Activated T-helper 17 cell treated with anti-CD3 and anti-CD28 coated beads, Interleukin-2, amount 50 U/mL, for 72 hours (primary cell): ENCODE results near the gene LGR4. TPM values are rescaled to one million over a fixed set of nuclear protein-coding genes. Genes with fewer than 3 reads are reported as not detected.

Source experiments
- ATAC-seq: fragments of 150-1000 bp; cut with Tn5 transposase; replicated peaks from 2 replicates; pipeline ENCODE4 v1.10.0; 2021; ENCODE audit warnings: mild to moderate bottlenecking, moderate library complexity
- H3K27ac Mint-ChIP-seq: one replicate; pipeline ENCODE4 v1.8.0; 2022; ENCODE audit warnings: mixed read lengths
- H3K27me3 Mint-ChIP-seq: one replicate; pipeline ENCODE4 v1.8.0; 2022; ENCODE audit warnings: mixed read lengths
- H3K36me3 Mint-ChIP-seq: one replicate; pipeline ENCODE4 v1.8.0; 2022; ENCODE audit warnings: low read depth, mild to moderate bottlenecking, mixed read lengths
- H3K4me1 Mint-ChIP-seq: one replicate; pipeline ENCODE4 v1.8.0; 2022; ENCODE audit warnings: mixed read lengths
- H3K4me3 Mint-ChIP-seq: one replicate; pipeline ENCODE4 v1.8.0; 2022; ENCODE audit warnings: mild to moderate bottlenecking, mixed read lengths
- H3K9me3 Mint-ChIP-seq: one replicate; pipeline ENCODE4 v1.8.0; 2022; ENCODE audit warnings: mixed read lengths
- total RNA-seq, 2 donors: library from RNA; stranded (reverse); gene quantifications; one replicate each; pipeline ENCODE4 v1.2.3, GENCODE V29; 2022

The LGR4 gene
- total RNA-seq, 2 donors from 2014 or later, result 0.24 to 1.4 TPM

- Mint-ChIP-seq H3K4me1 (peaks cover 5% of the 10 kb centered on the region), H3K9me3 (no peaks in the 10 kb centered on the region), H3K4me3 (peak overlapping the region; percentile 61), H3K36me3 (no peaks in the 10 kb centered on the region), H3K27me3 (peaks cover 15% of the 10 kb centered on the region), H3K27ac (no peak overlapping the region)
- ATAC-seq, result no peak
Observed at GRCh38 chr11:27470826-27471588, 1.6 kb downstream of the LGR4 start.

DNA sequence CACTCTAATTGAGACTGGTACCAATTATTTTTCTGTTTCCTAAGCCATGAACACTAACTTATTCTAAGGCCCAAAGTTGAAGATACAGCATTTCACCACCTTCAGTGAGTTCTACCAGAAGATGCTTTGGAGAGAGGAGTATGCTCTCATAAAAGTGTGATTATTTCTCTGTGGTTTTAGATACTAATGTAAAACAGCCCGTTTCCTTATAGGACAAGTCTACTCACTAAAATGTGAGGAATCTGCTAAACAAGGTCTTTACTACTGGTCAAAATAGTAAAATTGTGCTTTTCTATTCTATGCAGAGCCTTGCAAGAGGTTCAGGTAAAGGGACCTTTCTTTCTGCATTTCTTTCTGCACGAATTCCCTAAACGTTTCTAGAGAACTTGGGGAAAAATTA lies 2.4 kb downstream of the LGR4 start:
- Mint-ChIP-seq H3K36me3 (no peaks in the 10 kb centered on the region), H3K27me3 (peaks cover 15% of the 10 kb centered on the region), H3K9me3 (no peaks in the 10 kb centered on the region), H3K4me3 (no peak overlapping the region), H3K4me1 (peaks cover 5% of the 10 kb centered on the region), H3K27ac (no peak overlapping the region)
- ATAC-seq, result no peak

DNA sequence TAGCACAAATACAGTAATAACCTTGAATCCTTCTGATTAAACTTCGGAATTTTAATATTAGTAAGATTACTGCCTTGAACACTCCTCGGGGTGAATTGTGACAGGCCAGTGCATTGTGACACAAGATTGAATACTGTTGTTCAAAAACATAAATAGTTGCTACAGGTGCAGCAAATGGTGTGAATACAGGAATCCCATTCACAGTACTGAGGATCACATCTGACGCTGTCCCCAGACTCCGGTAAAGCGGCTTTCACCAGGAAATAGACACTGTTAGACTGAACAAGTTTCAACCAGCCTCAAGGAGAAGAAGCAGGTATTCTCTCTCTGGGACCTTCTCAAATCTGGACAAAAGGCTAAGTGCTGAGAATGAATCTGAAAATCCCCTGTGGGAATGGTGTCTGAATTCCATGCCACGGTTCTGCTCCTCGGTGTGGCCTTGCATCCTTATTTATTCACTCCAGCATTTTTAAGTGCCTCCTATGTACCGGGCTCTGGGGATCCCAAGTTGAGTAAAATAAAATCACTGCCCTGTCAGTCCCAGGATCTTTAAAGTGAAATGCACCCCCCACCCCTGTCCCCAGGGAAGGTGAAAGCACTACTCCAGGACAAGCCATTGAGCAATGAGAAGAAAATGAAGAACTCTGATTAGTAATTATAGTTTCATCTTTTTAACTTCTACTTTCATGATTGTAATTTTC lies 3.4 kb downstream of the LGR4 start:
- H3K4me3 Mint-ChIP-seq, result no peak overlapping the region
- peaks cover 15% of the 10 kb centered on the region for H3K27me3 Mint-ChIP-seq
- no peaks in the 10 kb centered on the region for H3K36me3 Mint-ChIP-seq
- H3K4me1 Mint-ChIP-seq, result peaks cover 5% of the 10 kb centered on the region
- no peak overlapping the region for H3K27ac Mint-ChIP-seq
- no peak for ATAC-seq
- no peaks in the 10 kb centered on the region for H3K9me3 Mint-ChIP-seq

DNA sequence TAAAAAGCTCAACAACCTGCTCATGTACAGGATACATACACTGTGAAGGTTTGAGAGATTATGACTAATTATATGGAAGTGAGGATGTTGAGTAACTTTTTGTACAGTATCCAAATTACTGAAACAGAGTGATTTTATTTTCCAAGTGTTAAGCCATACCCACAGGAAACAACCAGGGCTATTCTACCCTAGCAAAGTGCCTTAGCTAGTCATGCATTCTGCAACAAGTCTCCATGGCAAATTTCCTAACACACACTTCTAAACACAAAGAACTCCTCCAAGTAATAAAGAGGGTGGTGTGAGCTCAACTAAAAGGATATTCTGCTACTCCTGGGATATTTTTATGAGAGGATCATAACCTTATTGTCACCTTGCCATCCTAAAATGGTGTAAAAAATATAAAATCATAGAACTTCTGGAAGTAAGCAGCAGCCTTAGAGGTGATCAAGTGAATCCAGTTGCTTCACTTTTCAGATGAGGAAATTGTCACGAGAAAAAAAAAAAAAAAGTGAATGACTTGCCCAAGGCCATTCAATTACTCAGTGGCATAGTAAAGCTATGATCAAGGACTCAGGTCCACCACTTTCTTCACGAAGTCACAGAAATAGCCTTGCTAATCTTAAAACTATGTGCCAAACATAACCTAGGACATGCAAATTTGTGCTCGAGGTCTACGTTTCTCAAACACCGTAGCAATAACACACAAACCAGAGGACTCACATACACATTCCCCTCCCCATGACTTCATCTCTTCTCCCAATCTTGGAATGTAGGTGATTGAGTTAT lies 4.2 kb downstream of the LGR4 start:
- Mint-ChIP-seq H3K9me3 (no peaks in the 10 kb centered on the region), H3K27ac (no peak overlapping the region), H3K27me3 (peaks cover 15% of the 10 kb centered on the region), H3K4me3 (no peak overlapping the region), H3K4me1 (peaks cover 5% of the 10 kb centered on the region), H3K36me3 (no peaks in the 10 kb centered on the region)
- no peak for ATAC-seq

DNA sequence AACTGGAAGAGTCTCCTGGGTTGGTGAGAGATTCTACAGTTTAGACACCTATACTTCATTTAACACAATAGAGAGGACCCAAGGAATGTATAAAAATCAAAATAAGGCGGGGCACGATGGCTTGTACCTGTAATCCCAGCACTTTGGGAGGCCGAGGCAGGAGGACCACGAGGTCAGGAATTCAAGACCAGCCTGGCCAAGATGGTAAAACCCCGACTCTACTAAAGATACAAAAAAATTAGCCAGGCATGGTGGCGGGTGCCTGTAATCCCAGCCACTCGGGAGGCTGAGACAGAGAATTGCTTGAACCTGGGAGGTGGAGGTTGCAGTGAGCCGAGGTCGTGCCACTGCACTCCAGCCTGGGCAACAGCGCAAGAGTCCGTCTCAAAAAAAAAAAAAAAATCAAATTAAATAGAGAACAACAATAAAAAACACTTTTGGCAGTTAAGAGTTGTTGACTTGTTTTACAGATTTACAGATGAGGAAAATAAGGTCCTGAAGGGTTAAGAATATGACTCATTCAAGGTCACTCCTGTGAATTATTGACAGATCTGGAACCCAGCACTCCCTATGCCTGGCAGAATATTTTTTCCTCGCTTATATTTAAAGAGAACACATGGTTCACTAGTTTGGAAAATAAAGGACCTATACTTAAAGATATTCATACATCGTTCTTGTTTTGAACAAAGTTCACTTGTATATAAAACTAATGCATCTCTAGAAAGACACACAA lies 5.2 kb downstream of the LGR4 start:
- Mint-ChIP-seq H3K4me1 (no peaks in the 10 kb centered on the region), H3K9me3 (no peaks in the 10 kb centered on the region), H3K4me3 (no peak overlapping the region), H3K36me3 (no peaks in the 10 kb centered on the region), H3K27me3 (peaks cover 14% of the 10 kb centered on the region), H3K27ac (no peak overlapping the region)
- no peak for ATAC-seq

DNA sequence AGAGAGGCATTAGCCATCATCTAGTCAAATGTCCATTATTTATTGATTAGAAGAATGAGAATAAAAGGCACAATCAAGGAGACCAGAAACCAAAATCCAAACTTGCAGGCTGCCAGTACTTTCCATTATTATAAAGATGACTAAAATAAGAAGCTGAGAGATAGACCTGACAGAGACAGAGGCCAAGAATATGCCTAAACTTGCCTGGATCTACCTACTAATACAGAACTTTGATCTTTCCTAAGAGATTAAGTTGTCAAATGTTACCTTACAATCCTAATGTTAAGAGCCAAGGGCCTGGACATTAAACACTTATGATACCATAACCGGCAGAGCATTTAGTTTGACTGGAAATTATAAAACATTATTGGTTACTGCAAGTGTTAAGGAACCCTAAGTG lies 6.2 kb downstream of the LGR4 start:
- H3K4me3 Mint-ChIP-seq, result no peak overlapping the region
- H3K27ac Mint-ChIP-seq, result no peak overlapping the region
- no peak for ATAC-seq
- no peaks in the 10 kb centered on the region for H3K36me3 Mint-ChIP-seq
- H3K4me1 Mint-ChIP-seq, result no peaks in the 10 kb centered on the region
- H3K9me3 Mint-ChIP-seq, result no peaks in the 10 kb centered on the region
- peaks cover 14% of the 10 kb centered on the region for H3K27me3 Mint-ChIP-seq

- Mint-ChIP-seq H3K9me3 (no peaks in the 10 kb centered on the region), H3K36me3 (no peaks in the 10 kb centered on the region), H3K27ac (no peak overlapping the region), H3K4me1 (no peaks in the 10 kb centered on the region), H3K27me3 (peaks cover 9% of the 10 kb centered on the region), H3K4me3 (no peak overlapping the region)
- ATAC-seq, result no peak
Observed at GRCh38 chr11:27465629-27466028, 7.0 kb downstream of the LGR4 start.

DNA sequence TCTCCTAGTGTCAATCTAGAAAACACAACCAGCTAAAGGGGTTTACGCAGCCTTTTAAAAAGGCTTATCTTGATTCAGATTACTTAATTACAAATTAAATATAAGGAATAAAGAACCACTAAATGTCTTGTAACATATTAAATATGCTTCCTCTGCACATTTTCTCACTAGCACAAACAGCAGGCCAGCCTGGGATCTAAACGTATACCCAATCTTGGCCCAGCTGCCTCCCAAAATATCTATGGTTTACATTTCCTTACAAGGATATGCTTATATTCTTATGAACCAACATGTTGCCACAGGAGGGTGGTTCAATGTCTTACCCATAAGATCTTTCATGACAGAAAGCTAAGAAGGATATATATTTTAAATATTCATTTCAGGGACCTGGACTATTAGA lies 7.7 kb downstream of the LGR4 start:
- no peaks in the 10 kb centered on the region for H3K9me3 Mint-ChIP-seq
- H3K27ac Mint-ChIP-seq, result no peak overlapping the region
- ATAC-seq, result no peak
- no peaks in the 10 kb centered on the region for H3K36me3 Mint-ChIP-seq
- no peaks in the 10 kb centered on the region for H3K4me1 Mint-ChIP-seq
- H3K27me3 Mint-ChIP-seq, result peaks cover 7% of the 10 kb centered on the region
- H3K4me3 Mint-ChIP-seq, result no peak overlapping the region

DNA sequence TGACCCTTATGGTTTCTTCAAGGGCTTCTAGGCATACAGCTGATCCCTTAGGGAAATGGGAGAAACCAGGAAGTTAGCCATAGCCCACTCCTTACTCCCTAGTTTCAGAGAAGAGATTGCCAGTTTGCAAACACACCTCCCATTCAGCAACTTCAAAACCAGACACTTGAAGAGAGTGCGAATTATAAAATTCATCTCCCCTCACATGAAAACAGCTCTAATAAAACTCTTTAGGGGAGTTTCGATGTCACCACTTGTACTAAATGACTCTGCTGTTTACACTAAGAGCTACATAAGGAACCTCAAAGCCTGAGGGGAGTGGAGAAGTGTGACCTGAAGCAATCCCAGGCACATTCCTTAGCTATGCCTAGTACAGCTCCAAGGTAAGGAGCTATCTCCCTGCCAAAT lies 8.3 kb downstream of the LGR4 start:
- H3K4me3 Mint-ChIP-seq, result no peak overlapping the region
- no peaks in the 10 kb centered on the region for H3K4me1 Mint-ChIP-seq
- H3K27me3 Mint-ChIP-seq, result peaks cover 7% of the 10 kb centered on the region
- ATAC-seq, result no peak
- no peak overlapping the region for H3K27ac Mint-ChIP-seq
- H3K9me3 Mint-ChIP-seq, result no peaks in the 10 kb centered on the region
- H3K36me3 Mint-ChIP-seq, result no peaks in the 10 kb centered on the region

- Mint-ChIP-seq H3K4me1 (no peaks in the 10 kb centered on the region), H3K27me3 (peaks cover 7% of the 10 kb centered on the region), H3K4me3 (no peak overlapping the region), H3K27ac (no peak overlapping the region), H3K36me3 (no peaks in the 10 kb centered on the region), H3K9me3 (no peaks in the 10 kb centered on the region)
- ATAC-seq, result no peak
Observed at GRCh38 chr11:27462543-27462942, 10.0 kb downstream of the LGR4 start.

DNA sequence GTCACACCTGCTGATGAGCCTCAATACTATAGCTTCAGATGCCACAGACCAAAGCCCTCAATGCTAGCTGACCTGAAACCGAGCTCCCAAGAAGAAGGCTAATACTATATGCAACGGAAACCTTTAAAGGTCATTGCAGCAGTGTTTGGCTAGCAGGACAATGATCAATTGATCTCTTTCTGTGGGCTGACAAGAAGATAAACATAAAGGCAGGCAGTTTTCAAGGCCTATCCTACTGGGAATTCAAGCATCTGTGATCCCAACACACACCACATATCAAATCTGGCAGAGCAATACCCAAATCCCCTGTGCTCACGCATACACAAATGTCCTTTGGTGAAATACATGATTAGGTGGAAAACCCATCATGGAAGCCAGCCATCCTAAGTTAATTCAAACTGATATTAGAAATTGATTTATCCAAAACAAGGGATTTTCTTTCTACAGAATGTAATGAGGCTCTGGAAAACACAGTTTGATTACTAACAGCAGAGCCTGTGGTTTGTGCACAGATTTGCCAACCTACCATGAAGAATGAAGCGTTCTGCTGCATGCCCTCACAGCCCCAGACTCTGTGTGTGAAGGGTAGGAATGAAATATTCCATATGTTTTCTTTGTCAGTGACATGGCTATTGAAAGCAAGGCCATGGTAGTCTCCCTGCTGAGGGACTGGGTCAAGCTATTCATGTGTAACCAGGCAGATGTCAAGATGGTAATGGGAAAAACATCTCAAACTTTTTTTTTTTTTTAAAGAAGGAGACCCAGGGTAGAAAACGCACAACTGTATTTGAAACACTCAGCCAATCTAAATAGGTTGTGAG lies 12.2 kb downstream of the LGR4 start:
- no peaks in the 10 kb centered on the region for H3K9me3 Mint-ChIP-seq
- H3K4me3 Mint-ChIP-seq, result no peak overlapping the region
- no peak for ATAC-seq
- no peaks in the 10 kb centered on the region for H3K4me1 Mint-ChIP-seq
- no peaks in the 10 kb centered on the region for H3K36me3 Mint-ChIP-seq
- H3K27me3 Mint-ChIP-seq, result peaks cover 3% of the 10 kb centered on the region
- H3K27ac Mint-ChIP-seq, result no peak overlapping the region

- no peak overlapping the region for H3K4me3 Mint-ChIP-seq
- no peaks in the 10 kb centered on the region for H3K4me1 Mint-ChIP-seq
- no peak for ATAC-seq
- no peaks in the 10 kb centered on the region for H3K36me3 Mint-ChIP-seq
- peaks cover 7% of the 10 kb centered on the region for H3K27me3 Mint-ChIP-seq
- no peaks in the 10 kb centered on the region for H3K9me3 Mint-ChIP-seq
- H3K27ac Mint-ChIP-seq, result no peak overlapping the region
Observed at GRCh38 chr11:27459191-27459590, 13.4 kb downstream of the LGR4 start.

DNA sequence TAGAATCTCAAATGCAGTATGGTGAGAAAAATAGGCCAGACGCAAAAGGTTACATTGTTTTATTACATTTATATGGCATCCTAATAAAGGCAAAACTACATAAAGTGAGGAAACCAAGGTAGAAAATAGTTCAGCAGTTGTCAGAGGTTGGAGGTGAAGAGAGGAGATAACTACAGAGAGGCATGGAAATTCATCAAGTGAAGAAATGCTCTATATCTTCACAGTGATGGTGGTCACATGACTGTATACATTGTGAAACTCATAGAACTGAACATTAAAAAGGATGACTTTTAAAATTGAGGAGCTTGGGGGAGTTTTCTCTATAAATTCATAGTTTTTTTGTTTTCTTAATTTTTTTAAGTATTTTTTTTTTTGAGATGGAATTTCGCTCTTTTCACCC lies 14.4 kb downstream of the LGR4 start:
- no peak overlapping the region for H3K27ac Mint-ChIP-seq
- no peaks in the 10 kb centered on the region for H3K4me1 Mint-ChIP-seq
- H3K4me3 Mint-ChIP-seq, result no peak overlapping the region
- no peaks in the 10 kb centered on the region for H3K36me3 Mint-ChIP-seq
- no peaks in the 10 kb centered on the region for H3K9me3 Mint-ChIP-seq
- H3K27me3 Mint-ChIP-seq, result peaks cover 9% of the 10 kb centered on the region
- no peak for ATAC-seq
